D721Med (cell line): ENCODE measurements around the gene B4GALT7.

Experiments used
- DNase-seq: peaks from one replicate; pipeline ENCODE4 v3.0.0; 2011; ENCODE audit warnings: low spot score; ENCODE audit not compliant: insufficient read length
- FAIRE-seq: peaks from 2 replicates; lab custom pipeline; 2011; peaks lifted over from hg19 to GRCh38; lab: Jason Lieb, UNC
- TF ChIP-seq, protein P1 (sequence below): IDR thresholded peaks from 2 replicates; pipeline ENCODE4 v1.5.1; 2012; ENCODE audit warnings: mild to moderate bottlenecking, control low read depth; ENCODE audit not compliant: insufficient read depth; ENCODE audit errors: missing control alignments

B4GALT7 gene, protein sequence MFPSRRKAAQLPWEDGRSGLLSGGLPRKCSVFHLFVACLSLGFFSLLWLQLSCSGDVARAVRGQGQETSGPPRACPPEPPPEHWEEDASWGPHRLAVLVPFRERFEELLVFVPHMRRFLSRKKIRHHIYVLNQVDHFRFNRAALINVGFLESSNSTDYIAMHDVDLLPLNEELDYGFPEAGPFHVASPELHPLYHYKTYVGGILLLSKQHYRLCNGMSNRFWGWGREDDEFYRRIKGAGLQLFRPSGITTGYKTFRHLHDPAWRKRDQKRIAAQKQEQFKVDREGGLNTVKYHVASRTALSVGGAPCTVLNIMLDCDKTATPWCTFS

DNA sequence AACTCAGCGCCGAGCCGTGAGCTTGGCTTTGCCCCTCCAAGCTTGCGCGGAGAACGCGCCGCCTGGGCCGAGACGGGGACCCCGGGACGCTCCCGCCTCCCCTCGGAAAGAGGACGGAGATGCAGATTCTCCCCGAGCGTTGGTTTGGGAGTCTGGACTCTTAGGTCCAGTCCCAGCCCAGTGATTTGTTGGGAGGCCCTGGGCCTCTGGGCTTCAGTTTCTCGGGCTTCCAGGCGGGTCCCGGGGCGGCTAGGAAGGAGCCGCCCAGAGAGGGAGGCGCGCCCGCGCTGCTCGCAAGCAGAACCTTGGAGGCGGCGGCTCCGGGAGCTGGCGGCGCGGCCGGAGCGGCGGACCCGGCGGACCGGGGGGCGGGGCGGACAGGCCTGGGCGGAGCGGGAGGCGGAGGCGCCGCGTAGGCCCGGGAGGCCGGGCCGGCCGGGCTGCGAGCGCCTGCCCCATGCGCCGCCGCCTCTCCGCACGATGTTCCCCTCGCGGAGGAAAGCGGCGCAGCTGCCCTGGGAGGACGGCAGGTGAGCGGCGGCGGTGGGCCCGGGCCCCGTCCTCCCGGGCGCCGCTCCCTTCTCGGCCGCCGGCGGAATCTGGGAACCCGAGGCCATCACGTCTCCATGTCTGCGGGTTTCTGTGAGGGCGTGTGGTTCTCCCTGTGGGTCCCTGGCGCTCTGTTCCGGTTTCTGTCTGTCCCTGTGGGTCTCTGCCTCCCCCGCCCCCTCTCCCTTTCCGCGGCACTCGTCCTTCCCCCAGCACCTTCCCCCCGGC is at the start of gene B4GALT7:
TSS of gene B4GALT7 (plus strand) at position 402 of the 777 bp plus-strand sequence. CDS start at position 481, 79 bp downstream.
- TF ChIP-seq, protein P1, sequence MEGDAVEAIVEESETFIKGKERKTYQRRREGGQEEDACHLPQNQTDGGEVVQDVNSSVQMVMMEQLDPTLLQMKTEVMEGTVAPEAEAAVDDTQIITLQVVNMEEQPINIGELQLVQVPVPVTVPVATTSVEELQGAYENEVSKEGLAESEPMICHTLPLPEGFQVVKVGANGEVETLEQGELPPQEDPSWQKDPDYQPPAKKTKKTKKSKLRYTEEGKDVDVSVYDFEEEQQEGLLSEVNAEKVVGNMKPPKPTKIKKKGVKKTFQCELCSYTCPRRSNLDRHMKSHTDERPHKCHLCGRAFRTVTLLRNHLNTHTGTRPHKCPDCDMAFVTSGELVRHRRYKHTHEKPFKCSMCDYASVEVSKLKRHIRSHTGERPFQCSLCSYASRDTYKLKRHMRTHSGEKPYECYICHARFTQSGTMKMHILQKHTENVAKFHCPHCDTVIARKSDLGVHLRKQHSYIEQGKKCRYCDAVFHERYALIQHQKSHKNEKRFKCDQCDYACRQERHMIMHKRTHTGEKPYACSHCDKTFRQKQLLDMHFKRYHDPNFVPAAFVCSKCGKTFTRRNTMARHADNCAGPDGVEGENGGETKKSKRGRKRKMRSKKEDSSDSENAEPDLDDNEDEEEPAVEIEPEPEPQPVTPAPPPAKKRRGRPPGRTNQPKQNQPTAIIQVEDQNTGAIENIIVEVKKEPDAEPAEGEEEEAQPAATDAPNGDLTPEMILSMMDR = no peak
- peak; percentile 70 for DNase-seq
- FAIRE-seq = no peak

DNA sequence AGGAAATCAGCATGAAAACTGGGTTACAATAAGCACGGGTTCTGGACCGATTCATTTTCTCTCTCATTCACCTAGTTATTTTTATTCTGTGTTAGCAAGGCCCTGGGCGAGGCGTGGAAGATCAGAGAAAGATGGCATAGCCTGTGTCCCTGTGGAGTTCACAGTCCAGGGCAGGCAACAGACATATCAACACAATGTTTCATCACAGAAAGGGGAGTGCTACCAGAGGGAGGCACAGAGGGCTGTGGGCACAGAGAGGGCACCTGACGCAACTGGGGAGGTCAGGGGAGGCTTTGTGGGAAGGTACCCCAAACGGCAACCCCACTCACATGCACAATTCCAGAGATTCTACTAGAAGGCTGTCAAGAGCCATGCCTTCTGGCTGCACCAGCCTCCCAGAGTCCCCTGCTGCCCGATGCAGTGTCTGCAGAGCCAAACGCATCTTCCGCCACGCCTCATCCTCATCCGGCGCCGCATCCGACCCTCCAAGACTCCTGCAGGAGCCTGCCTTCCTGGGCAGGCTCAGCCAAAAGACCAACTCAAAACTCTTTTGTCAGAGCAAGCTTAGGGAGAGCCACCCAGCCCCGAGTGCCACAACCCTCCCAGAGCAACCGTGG is 47.0 kb upstream of the B4GALT7 start:
- DNase-seq (no peak), FAIRE-seq (no peak)
- TF ChIP-seq, protein P1 = no peak

DNA sequence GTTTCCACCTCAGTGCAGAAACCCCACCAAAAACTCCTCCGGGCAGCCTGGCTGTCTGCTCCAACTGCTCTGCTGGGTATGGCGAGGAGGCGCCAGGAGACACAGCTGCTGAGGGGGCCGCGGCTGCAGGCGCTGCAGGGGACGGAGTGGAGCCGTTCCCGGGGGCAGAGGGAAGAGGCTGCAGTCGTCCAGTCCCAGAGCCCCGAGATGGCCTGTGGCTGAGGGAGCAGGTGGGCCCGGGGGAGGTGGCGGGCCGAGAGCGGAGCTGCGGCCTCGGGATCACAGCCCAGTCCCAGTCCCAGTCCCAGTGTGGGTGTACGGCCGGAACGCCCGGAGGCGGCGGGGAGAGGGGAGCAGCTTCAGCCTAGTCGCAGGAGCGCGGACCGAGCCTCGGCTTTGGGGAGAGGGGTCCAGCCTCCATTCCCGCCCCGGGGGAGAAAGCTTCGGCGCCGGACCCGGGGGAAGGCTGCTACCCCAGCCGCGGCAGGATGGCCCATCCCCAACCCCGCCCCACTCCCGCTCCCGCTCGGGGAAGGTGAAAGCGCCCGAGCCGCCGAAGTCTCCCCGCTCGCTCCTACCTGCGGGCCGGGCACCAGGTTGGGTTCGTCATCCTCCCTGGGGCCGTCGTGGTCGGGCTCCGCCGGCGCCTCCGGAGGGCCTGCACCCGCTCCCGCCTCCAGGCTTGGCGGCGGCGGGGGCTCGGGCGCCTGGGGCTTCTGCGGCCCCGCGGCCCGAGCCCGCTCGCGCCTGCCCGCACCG is 46.1 kb upstream of the B4GALT7 start:
- TF ChIP-seq, protein P1 = no peak
- DNase-seq (no peak), FAIRE-seq (no peak)

DNA sequence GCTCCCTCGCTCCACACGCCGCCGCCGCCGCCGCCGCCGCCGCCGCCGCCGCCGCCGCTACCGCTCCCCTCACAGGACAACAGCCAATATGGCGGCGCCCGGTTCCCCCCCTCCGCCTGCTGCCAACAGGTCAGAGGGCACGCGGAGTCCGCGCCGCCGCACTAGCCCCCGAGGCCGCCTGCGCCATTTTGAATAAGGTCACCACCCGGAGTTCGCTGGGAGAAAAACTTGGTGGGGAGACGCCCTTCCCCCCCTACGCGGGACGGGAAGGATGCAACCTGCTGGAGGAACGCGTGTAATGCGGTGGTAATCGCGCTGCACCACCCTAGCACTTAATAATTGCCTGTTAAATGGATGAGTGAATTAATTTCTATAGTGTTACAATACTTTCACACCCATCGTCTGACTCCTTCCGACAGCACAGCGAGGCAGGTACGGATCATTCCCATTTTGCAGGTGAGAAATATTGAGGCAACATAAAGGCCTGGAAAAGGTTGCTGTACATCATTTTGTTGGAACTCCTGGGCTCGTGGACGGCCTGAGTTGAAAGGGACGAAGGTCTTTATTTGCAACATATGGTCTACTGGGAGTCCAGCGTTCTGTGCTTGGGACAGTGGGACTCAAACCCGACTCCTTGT is 45.3 kb upstream of the B4GALT7 start, which contains the start of gene FAM193B:
TSS of gene FAM193B (minus strand) at position 90 of the 638 bp plus-strand sequence. CDS start 105 bp downstream, outside the sequence.
- no peak for FAIRE-seq
- DNase-seq = peak; percentile 95
- TF ChIP-seq, protein P1 = peak; percentile 15

DNA sequence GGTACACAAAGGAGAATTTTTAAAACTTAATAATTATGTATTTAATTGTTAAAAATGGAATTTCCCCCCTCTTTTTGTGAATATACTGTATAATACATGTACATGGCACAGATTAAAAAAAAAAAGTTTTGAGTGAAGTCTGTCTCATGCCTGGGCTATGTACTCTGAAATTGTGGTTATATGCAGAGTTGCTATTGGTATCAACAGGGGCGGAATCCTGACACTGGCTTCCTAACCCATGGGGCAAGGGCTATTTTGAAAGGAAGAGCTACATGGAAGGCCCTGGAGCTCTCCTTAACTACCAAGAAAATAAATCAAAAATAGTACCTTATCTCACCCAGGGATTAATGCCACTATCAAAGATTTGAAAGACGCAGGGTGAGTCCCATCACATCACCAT is 44.7 kb upstream of the B4GALT7 start:
- TF ChIP-seq, protein P1 = no peak
- no peak for FAIRE-seq
- DNase-seq = no peak

DNA sequence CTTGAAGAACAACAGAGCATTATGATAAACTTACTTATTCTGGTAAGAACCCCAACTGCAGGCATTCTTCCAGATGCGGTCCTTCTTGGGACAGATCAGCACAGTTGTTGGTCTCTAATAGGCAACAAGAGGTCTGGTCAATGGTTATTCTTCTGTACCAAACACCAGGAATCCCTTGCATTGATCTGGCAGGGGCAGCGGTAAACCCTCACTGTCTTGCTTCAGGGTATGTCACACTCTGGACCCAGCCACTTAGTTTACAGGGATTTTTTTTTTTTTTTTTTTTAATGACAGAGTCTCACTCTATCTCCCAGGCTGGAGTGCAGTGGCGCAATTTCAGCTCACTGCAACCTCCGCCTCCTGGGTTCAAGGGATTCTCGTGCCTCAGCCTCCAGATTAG is 44.3 kb upstream of the B4GALT7 start:
- no peak for DNase-seq
- TF ChIP-seq, protein P1 = no peak
- no peak for FAIRE-seq
